HFFc6 (cell line): ENCODE data around the gene REV3L. TPM values are rescaled to one million over a fixed set of nuclear protein-coding genes. Genes with fewer than 3 reads are reported as not detected.

Source experiments
- DNase-seq: peaks from one replicate; pipeline ENCODE4 v3.0.0-alpha.2; 2018
- H3K27ac Mint-ChIP-seq: 2 replicates; pipeline ENCODE4 v1.8.0; 2020; ENCODE audit warnings: mild to moderate bottlenecking, mixed read lengths
- H3K27me3 Mint-ChIP-seq: 2 replicates; pipeline ENCODE4 v1.8.0; 2021; ENCODE audit warnings: mild to moderate bottlenecking, moderate library complexity, mixed read lengths; ENCODE audit not compliant: insufficient read depth
- H3K36me3 Mint-ChIP-seq: 2 replicates; pipeline ENCODE4 v1.8.0; 2021; ENCODE audit warnings: low read depth, mixed read lengths
- H3K4me1 Mint-ChIP-seq: 2 replicates; pipeline ENCODE4 v1.8.0; 2020; ENCODE audit warnings: low read depth, mixed read lengths
- H3K4me3 Mint-ChIP-seq: 2 replicates; pipeline ENCODE4 v1.8.0; 2020; ENCODE audit warnings: mild to moderate bottlenecking, moderate library complexity, mixed read lengths
- H3K9me3 Mint-ChIP-seq: 2 replicates; pipeline ENCODE4 v1.8.0; 2020; ENCODE audit warnings: mild to moderate bottlenecking, mixed read lengths
- total RNA-seq, 6 experiments: library from RNA; stranded (reverse); fragmentation: NEBNext Ultra II Directional; extraction: Animal tissue kit (Norgen Biotek cat#: 25700); gene quantifications; 2 replicates in 1 of 6; 3 replicates in 5 of 6; pipeline ENCODE4 v1.2.3, GENCODE V29; 2021
- TF ChIP-seq, protein P1 (sequence below): fragments of 200-600 bp; sonication (generic); IDR thresholded peaks from 2 replicates; pipeline ENCODE4 v1.5.0; 2021; ENCODE audit warnings: antibody characterized with exemption, mild to moderate bottlenecking

REV3L gene
- total RNA-seq, 6 experiments from 2014 or later, result 22.4 to 36.3 (median 31.2) TPM

DNA sequence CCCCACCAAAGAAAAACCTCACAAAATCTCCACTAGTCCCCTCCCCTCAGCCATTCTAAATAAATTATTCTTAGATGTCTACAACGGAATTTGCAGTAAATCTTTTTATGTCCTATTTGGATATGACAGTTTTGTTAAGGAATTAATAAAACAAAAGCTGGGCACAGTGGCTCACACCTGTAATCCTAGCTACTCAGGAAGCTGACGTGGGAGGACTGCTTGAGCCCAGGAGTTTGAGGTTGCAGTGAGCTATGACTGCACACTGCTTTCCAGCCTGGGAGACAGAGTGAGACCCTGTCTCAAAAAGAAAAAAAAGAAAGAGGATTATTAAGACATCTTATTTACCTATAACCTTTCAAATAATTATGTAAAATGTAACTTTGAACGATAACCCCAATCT lies 230.3 kb downstream of the REV3L start:
- H3K4me1 Mint-ChIP-seq, result peaks cover 61% of the 10 kb centered on the region
- DNase-seq, result no peak
- no peaks in the 10 kb centered on the region for H3K36me3 Mint-ChIP-seq
- TF ChIP-seq, protein P1, sequence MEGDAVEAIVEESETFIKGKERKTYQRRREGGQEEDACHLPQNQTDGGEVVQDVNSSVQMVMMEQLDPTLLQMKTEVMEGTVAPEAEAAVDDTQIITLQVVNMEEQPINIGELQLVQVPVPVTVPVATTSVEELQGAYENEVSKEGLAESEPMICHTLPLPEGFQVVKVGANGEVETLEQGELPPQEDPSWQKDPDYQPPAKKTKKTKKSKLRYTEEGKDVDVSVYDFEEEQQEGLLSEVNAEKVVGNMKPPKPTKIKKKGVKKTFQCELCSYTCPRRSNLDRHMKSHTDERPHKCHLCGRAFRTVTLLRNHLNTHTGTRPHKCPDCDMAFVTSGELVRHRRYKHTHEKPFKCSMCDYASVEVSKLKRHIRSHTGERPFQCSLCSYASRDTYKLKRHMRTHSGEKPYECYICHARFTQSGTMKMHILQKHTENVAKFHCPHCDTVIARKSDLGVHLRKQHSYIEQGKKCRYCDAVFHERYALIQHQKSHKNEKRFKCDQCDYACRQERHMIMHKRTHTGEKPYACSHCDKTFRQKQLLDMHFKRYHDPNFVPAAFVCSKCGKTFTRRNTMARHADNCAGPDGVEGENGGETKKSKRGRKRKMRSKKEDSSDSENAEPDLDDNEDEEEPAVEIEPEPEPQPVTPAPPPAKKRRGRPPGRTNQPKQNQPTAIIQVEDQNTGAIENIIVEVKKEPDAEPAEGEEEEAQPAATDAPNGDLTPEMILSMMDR, result no peak
- 0 out of 2 replicates have a peak, but pooled peaks cover 1% of the 10 kb centered on the region for H3K27me3 Mint-ChIP-seq
- H3K27ac Mint-ChIP-seq, result no peak overlapping the region
- H3K9me3 Mint-ChIP-seq, result no peaks in the 10 kb centered on the region
- H3K4me3 Mint-ChIP-seq, result no peak overlapping the region

DNA sequence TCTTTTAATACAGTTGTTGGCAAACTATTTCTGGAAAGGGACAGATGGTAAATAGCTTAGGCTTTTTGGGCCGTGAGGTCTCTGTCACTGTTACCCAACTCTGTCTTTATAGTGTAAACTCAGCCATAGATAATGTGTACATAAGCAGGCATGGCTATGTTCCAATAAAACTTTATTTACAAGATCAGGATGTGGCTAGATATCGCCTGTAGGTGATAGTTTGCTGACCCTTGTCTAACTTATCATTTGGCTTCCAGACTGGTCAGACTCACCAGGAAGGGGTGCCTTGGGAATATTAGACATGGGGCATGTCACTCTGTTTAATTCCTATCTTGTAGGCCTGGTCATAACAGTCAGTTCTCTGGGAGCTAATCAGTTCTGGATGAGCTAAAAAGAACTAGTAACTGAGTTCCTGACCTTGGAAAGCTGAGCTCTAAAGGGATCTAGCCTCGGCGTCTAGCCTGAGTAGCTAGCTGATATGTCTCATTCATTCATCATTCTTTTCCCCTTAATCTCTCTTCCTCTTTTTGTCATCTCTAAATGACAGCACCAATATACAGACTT lies 232.1 kb downstream of the REV3L start:
- H3K9me3 Mint-ChIP-seq, result no peaks in the 10 kb centered on the region
- no peak overlapping the region for H3K4me3 Mint-ChIP-seq
- no peaks in the 10 kb centered on the region for H3K36me3 Mint-ChIP-seq
- H3K27me3 Mint-ChIP-seq, result 0 out of 2 replicates have a peak, but pooled peaks cover 1% of the 10 kb centered on the region
- no peak for DNase-seq
- H3K27ac Mint-ChIP-seq, result no peak overlapping the region
- peaks cover 58% of the 10 kb centered on the region for H3K4me1 Mint-ChIP-seq
- TF ChIP-seq, protein P1, result no peak

Other genes with a start within 250 kb of the REV3L start
- 10 to 100 TPM; 28.9 to 47.0 (median 40.2) TPM for gene TRAF3IP2, start 122.7 kb upstream of the REV3L start, total RNA-seq